ENCODE measurements around the gene ACTC1.

Gene ACTC1

GRCh38 chr15:34783991-34784390, 11.4 kb downstream of the ACTC1 start:
- ATAC-seq (no peak), DNase-seq (no peak)
- Mint-ChIP-seq H3K27me3 (peaks cover 42% of the 10 kb centered on the region), H3K4me3 (no peak overlapping the region), H3K9me3 (peaks cover 6 to 25% of the 10 kb centered on the region in 2 donors), H3K4me1 (no peaks in the 10 kb centered on the region), H3K27ac (no peak overlapping the region)

- ATAC-seq (no peak), DNase-seq (no peak)
- no peaks in the 10 kb centered on the region for H3K4me1 Mint-ChIP-seq
- H3K4me3 Mint-ChIP-seq = no peak overlapping the region
- peaks cover 6 to 25% of the 10 kb centered on the region in 2 donors for H3K9me3 Mint-ChIP-seq
- no peak overlapping the region for H3K27ac Mint-ChIP-seq
- H3K27me3 Mint-ChIP-seq = peaks cover 42% of the 10 kb centered on the region
These were observed 11.9 kb downstream of the ACTC1 start for GRCh38 chr15:34783431-34783830.

GRCh38 chr15:34782901-34783300, 12.4 kb downstream of the ACTC1 start:
- Mint-ChIP-seq H3K27ac (no peak overlapping the region), H3K27me3 (peaks cover 42% of the 10 kb centered on the region), H3K4me3 (no peak overlapping the region), H3K9me3 (peaks cover 6 to 25% of the 10 kb centered on the region in 2 donors), H3K4me1 (no peaks in the 10 kb centered on the region)
- DNase-seq = no peak
- no peak for ATAC-seq

- H3K27ac Mint-ChIP-seq = no peak overlapping the region
- DNase-seq = no peak
- no peaks in the 10 kb centered on the region for H3K4me1 Mint-ChIP-seq
- no peak overlapping the region for H3K4me3 Mint-ChIP-seq
- H3K9me3 Mint-ChIP-seq = peaks cover 6 to 25% of the 10 kb centered on the region in 2 donors
- peaks cover 44% of the 10 kb centered on the region for H3K27me3 Mint-ChIP-seq
- no peak for ATAC-seq
These were observed 14.6 kb downstream of the ACTC1 start for GRCh38 chr15:34780725-34781124.

GRCh38 chr15:34776606-34777105, 18.7 kb downstream of the ACTC1 start:
- Mint-ChIP-seq H3K27me3 (peaks cover 31% of the 10 kb centered on the region), H3K27ac (no peak overlapping the region), H3K9me3 (peaks cover 0 to 15% of the 10 kb centered on the region in 2 donors), H3K4me1 (no peaks in the 10 kb centered on the region), H3K4me3 (no peak overlapping the region)
- DNase-seq (no peak), ATAC-seq (no peak)

- no peak for DNase-seq
- no peaks in the 10 kb centered on the region for H3K4me1 Mint-ChIP-seq
- no peak overlapping the region for H3K27ac Mint-ChIP-seq
- H3K4me3 Mint-ChIP-seq = no peak overlapping the region
- ATAC-seq = no peak
- no peaks in the 10 kb centered on the region for H3K9me3 Mint-ChIP-seq
- peaks cover 52% of the 10 kb centered on the region for H3K27me3 Mint-ChIP-seq
These were observed 21.4 kb downstream of the ACTC1 start for GRCh38 chr15:34773917-34774316.

- ATAC-seq (no peak), DNase-seq (no peak)
- H3K4me3 Mint-ChIP-seq = no peak overlapping the region
- H3K9me3 Mint-ChIP-seq = no peaks in the 10 kb centered on the region
- H3K27ac Mint-ChIP-seq = no peak overlapping the region
- no peaks in the 10 kb centered on the region for H3K4me1 Mint-ChIP-seq
- peaks cover 52% of the 10 kb centered on the region for H3K27me3 Mint-ChIP-seq
These were observed 22.3 kb downstream of the ACTC1 start for GRCh38 chr15:34773013-34773412.

- Mint-ChIP-seq H3K27me3 (peaks cover 52% of the 10 kb centered on the region), H3K27ac (peak overlapping the region in 1 of 2 donors; percentile 6), H3K4me3 (no peak overlapping the region), H3K9me3 (no peaks in the 10 kb centered on the region), H3K4me1 (no peaks in the 10 kb centered on the region)
- no peak for DNase-seq
- no peak for ATAC-seq
These were observed 23.0 kb downstream of the ACTC1 start for GRCh38 chr15:34772312-34772711.

GRCh38 chr15:34769711-34770110, 25.6 kb downstream of the ACTC1 start:
- no peak overlapping the region for H3K27ac Mint-ChIP-seq
- no peaks in the 10 kb centered on the region for H3K4me1 Mint-ChIP-seq
- ATAC-seq = no peak
- no peak for DNase-seq
- no peak overlapping the region for H3K4me3 Mint-ChIP-seq
- H3K9me3 Mint-ChIP-seq = no peaks in the 10 kb centered on the region
- H3K27me3 Mint-ChIP-seq = peaks cover 36% of the 10 kb centered on the region

- no peak for ATAC-seq
These were observed 26.8 kb downstream of the ACTC1 start for GRCh38 chr15:34768530-34768929.

GRCh38 chr15:34765741-34766140, 29.6 kb downstream of the ACTC1 start:
- DNase-seq (no peak), ATAC-seq (no peak)
- H3K4me3 Mint-ChIP-seq = no peak overlapping the region
- H3K4me1 Mint-ChIP-seq = no peaks in the 10 kb centered on the region
- H3K9me3 Mint-ChIP-seq = no peaks in the 10 kb centered on the region
- peaks cover 26% of the 10 kb centered on the region for H3K27me3 Mint-ChIP-seq
- no peak overlapping the region for H3K27ac Mint-ChIP-seq

More at GRCh38 chr15:34768530-34768929, 26.8 kb downstream of the ACTC1 start:
- H3K27me3 Mint-ChIP-seq = peaks cover 31% of the 10 kb centered on the region
- DNase-seq = no peak
- H3K9me3 Mint-ChIP-seq = no peaks in the 10 kb centered on the region
- no peak overlapping the region for H3K27ac Mint-ChIP-seq
- H3K4me3 Mint-ChIP-seq = no peak overlapping the region
- no peaks in the 10 kb centered on the region for H3K4me1 Mint-ChIP-seq

GRCh38 chr15:34760909-34761308, 34.4 kb downstream of the ACTC1 start:
- Mint-ChIP-seq H3K4me1 (no peaks in the 10 kb centered on the region), H3K4me3 (no peak overlapping the region), H3K9me3 (no peaks in the 10 kb centered on the region), H3K27me3 (peaks cover 54% of the 10 kb centered on the region), H3K27ac (no peak overlapping the region)
- DNase-seq (no peak), ATAC-seq (no peak)

- H3K27me3 Mint-ChIP-seq = peaks cover 63% of the 10 kb centered on the region
These were observed 35.4 kb downstream of the ACTC1 start for GRCh38 chr15:34759992-34760391.

GRCh38 chr15:34759347-34759746, 36.0 kb downstream of the ACTC1 start:
- no peaks in the 10 kb centered on the region for H3K9me3 Mint-ChIP-seq
- no peak for DNase-seq
- peaks cover 6% of the 10 kb centered on the region for H3K4me1 Mint-ChIP-seq
- H3K27ac Mint-ChIP-seq = no peak overlapping the region
- no peak for ATAC-seq
- peaks cover 67% of the 10 kb centered on the region for H3K27me3 Mint-ChIP-seq
- no peak overlapping the region for H3K4me3 Mint-ChIP-seq

More at GRCh38 chr15:34759992-34760391, 35.4 kb downstream of the ACTC1 start:
- no peak for ATAC-seq
- DNase-seq = no peak
- no peak overlapping the region for H3K4me3 Mint-ChIP-seq
- no peak overlapping the region for H3K27ac Mint-ChIP-seq
- peaks cover 5% of the 10 kb centered on the region for H3K4me1 Mint-ChIP-seq
- H3K9me3 Mint-ChIP-seq = no peaks in the 10 kb centered on the region

- DNase-seq (no peak), ATAC-seq (no peak)
- Mint-ChIP-seq H3K9me3 (no peaks in the 10 kb centered on the region), H3K4me3 (no peak overlapping the region), H3K27me3 (peaks cover 86% of the 10 kb centered on the region), H3K27ac (no peak overlapping the region), H3K4me1 (peaks cover 12% of the 10 kb centered on the region)
These were observed 38.1 kb downstream of the ACTC1 start for GRCh38 chr15:34757262-34757661.

GRCh38 chr15:34755419-34755773, 40.0 kb downstream of the ACTC1 start:
- H3K4me3 Mint-ChIP-seq = peak overlapping the region in 1 of 2 donors; percentile 26
- no peak overlapping the region for H3K27ac Mint-ChIP-seq
- no peak for DNase-seq
- peaks cover 12% of the 10 kb centered on the region for H3K4me1 Mint-ChIP-seq
- no peaks in the 10 kb centered on the region for H3K9me3 Mint-ChIP-seq
- ATAC-seq = no peak
- peaks cover 89% of the 10 kb centered on the region for H3K27me3 Mint-ChIP-seq

- ATAC-seq (peak; percentile 15), DNase-seq (no peak)
- Mint-ChIP-seq H3K27ac (no peak within 1 kb of the TSS), H3K27me3 (peaks cover 89% of the 10 kb centered on the region), H3K4me1 (peaks cover 12% of the 10 kb centered on the region), H3K9me3 (no peaks in the 10 kb centered on the region), H3K4me3 (peak within 1 kb of the TSS; percentile 7 to 43)
These were observed 40.5 kb downstream of the ACTC1 start, which contains the start of gene GJD2 for GRCh38 chr15:34754674-34755418. Gene GJD2, minus strand, starts transcription at chr15:34754998. Its CDS starts 510 bp downstream, at chr15:34754488.
